NCI-H2029 (cell line): ENCODE measurements around the gene DMD.

ENCODE experiments used
- DNase-seq: peaks from one replicate; lab custom pipeline; 2025; lab: John Stamatoyannopoulos, UW

DMD gene

DNA sequence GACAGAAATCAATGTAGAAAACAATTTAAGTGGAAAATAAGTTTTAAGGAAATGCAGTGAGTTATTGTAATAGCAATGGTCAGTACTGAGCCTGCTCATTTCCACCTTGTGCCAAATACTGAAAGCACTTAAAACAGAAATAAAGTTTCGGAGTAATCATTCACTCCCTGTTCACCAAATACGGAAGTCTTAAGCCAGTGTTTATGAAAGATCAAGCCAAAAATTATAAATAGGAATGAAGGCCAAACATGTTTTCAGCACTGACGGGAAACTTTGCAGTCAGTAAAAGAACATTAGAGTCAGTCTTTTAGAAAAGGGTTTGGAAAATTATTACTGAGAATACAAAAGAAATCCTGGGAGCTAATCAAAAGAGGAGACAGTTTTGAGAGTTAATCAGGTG, 178.6 kb downstream of the DMD start:
- DNase-seq = no peak

DNA sequence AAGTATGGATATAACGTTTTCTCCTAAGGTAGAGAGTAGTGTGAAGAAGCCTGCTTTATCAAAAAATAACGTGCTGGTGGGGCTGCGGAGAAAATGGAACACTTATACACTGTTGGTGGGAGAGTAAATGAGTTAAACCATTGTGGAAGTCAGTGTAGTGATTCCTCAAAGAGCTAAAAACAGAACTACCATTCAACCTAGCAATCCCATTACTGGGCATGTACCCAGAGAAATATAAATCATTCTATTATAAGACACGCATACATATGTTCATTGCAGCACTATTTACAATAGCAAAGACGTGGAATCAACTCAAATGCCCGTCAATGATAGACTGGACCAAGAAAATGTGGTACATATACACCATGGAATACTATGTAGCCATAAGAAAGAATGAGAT, 196.4 kb downstream of the DMD start:
- no peak for DNase-seq

DNA sequence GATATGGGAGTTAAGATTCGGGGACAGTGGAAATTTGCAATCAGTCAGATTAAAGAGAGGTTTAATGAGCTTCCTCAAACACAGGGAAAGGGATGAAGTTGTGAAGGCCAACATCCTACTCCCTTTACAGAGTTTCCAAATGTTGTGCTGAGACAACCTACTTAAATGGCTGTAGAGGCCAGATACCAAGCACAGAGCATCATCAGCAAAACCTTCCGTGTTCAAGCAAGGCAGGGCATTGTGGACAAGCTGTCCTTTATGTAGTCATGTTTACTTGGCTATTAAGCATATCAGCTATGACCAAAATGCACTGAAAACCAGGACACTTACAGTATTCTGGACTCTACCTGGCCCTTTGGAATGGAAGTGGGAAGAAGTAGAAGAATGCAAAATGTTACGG, 197.3 kb downstream of the DMD start:
- no peak for DNase-seq

DNA sequence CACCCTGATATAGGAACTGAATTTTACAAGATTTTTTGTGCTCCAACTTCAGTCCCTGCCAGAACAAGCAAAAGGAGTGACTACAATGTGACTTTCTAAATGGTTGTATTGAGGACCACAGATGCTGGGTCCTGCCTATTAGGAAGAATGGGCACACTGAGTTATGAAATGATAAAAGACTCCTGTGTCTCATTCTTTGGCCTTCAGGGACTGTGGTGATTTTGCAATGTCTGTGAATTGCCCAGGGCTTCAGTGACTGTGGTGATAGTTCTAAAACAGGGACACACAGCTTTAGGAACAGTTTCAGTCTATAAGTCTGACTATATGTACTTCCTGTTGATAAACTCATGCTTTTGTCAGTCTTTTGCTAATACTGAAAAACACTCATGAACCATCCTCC, 210.2 kb downstream of the DMD start:
- no peak for DNase-seq

DNA sequence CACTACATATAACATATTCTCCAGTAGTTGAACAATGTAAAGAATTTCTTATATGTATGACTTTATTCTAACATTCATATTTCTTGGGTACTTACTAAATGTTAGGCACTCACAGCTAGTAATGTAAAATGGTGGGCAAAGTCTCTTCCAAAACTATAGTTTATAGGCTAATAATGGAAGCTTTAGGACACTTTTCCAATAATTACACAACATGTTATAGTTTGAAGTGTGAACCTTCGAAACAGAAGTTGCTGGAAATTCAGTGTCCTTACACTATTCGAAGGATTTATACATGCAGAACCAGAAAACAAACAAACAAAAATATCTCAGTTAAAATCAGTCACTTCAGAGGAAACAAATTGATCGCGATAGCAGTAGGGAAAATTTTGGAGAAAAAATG, 212.6 kb downstream of the DMD start:
- no peak for DNase-seq

DNA sequence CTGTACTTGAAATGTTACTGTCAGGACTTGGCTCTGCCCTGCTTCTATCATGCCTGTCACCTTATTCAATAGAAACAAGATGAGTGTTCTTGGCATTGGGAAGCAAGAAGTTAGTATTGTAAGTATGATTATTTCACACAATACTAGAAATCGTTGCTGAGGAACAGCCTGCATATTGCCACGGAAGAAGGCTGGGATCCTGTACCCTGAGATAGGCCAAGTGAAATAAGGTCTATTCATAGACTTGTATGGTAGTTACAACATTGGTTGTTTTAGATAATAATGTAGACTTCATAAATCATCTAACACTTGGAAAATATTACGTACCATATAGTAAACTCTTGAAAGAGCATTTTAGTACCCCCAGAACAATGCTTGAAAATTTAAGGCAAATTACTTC, 215.9 kb downstream of the DMD start:
- no peak for DNase-seq

DNA sequence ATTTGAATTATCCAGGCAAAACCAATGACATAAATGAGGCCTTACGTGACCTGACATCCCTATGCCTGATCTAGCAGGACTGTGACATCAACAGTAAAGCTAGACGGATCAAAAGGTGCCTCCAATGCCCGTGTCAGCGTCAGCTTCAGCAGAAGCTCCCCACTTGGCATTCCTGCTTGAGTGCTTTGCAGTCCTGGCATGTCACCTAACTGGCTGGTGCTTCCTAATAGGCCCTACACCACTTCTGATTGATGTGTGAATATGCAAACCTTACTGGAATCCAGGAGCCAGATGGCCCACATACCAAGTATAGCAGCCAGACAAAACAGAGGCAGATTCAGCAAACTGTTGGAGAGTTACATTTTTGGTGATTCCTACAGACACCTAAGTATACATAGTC, 224.2 kb downstream of the DMD start:
- no peak for DNase-seq

DNA sequence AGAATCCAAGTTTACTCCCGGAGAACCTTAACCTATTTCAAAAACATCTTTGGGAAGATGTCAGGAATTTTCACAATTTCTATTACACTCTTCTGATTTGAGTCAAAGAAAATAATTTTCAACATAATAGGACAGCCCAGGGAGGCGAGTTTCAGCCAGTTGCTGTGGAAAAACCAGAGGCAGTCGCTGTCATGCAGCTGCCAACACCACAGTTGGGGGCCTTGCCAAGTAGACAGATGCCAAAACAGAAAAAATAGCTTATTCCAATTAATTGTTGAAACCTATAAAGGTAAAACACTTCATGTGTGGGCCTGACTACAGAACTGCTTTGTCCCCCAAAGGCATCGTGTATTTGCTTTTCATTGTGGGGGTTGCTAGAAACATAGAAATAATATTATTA, 225.8 kb downstream of the DMD start:
- no peak for DNase-seq

DNA sequence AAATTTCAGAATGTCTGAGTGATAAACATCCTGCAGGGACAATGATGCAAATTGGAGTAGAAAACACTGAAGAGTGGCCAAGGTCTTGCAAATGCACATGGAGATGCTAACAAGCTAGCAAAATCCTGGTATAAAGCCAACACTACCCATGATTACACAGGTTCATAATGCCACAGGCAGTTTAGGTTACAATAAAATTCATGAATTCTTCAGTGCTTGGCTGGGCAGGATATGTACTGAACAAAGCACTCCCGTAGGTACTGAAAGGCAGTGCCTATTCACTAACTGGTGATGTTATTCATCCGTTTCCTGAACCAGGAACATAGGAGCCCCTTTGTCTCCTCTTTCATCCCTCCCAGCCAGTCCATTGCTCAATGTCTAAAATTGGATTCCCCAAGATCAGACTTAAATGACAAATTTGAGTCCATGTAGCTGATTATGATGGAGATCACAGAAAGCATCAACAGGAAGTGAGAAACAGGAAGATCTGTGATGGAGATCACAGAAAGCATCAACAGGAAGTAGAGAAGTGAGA, 244.5 kb downstream of the DMD start:
- DNase-seq = no peak

DNA sequence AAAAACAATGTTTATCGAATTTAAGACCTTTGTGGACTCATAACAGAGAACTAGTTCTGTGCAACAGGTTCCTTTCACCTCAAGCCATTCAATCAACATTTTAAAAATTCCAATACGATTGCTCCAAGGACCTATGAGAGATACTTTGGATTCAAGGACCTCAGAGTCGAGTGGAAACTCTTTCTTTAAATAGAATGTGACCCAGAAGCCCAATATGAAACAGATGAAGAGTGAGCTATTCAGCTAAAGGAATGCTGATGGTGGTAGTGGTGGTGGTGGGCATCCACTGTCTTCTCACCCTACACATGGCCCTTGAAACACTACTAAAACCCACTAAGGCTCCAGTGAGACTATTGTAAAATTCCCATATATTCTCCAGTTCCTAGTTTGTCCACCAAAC, 257.2 kb downstream of the DMD start:
- no peak for DNase-seq

DNA sequence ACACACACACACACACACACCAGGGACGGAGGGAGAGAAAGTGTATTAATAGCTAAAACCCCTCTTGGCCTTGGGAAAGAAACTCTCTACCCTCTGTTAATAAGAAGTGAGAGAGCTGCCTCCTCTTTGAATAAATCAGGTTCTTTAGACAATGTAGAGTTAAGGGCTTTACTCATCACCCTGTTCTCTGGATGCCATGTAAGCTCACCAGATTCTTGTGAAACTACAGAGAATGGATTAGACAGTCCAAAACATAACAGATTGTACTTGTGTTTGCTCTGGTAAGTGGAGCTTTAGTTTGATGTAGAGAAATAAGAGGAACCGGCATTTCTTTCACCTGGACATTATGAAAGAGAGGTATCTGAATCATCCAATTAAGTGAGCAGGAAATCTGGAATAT, 263.2 kb downstream of the DMD start:
- no peak for DNase-seq

DNA sequence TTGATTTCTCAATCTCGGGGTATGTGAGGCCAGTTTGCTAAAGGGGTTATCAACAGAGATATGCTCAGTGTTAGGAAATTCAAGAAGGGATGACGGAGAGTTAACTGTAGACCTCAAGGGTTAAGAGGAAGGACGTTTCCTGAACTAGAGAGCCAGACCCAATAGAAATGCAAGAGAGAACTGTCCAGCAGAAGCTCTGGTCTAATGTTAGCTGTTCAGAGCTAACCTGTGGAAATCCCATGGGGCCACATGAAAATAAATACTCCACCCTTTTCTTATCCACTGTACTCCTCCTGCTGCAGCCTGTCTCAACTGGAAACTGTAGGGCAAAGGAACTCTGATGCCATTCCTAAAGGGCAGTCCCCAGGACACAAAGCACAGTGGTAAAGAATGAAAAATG, 274.3 kb downstream of the DMD start:
- DNase-seq = no peak

DNA sequence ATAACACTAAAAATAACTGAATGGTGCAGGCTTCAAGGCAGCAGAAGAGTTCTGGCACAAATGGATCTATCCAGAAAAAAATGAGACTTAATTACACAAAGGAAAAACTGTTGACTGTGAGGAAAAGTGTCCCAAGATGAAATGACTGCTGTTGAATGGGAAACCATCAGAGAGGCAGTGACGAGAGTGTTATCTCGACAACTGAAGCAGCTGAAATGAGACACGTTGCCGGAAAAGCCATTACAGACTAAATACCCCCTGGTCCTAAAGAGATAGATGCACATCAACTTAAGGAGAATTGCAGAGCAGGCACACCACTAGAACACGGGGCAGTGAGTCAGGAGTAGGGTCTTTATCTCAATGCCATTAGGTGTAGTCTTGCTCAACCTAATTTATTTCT, 277.8 kb downstream of the DMD start:
- DNase-seq = no peak

DNA sequence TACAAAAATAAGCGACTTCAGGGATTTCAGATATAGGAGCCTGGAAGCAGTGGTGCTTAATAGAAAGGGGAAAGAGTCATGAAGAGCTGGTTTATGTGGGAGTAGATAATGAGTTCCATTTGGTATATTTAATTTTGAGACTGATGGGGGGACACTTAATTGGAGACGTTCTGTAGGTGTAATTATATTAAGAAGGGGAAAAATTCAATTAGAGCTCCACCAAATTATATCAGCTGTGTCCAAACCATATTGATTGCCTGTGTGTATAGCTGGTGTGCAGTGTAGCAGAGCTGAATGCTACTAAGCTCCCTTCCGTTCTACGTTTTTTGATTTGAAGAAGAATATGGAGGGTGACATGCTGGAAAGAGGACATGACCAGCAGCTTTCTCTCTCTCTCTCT, 282.3 kb downstream of the DMD start:
- no peak for DNase-seq

DNA sequence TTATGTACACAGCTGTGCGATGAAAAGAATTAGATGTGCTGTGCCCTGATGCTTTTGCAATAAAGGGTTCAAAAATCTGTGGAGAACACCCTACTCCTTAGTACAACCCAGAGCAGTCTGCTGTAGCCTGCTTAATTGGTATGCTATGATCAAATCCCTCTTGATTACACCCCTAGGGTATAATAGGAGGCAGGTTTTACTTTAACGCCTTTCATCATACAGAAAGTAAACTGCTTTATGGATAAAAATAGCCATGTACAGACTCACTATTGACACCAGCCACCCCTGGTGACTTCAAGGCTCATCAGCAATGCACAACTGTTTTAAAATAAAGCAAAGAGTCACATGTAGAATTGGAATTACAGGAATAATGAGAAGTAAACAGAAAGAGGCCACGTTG, 315.3 kb downstream of the DMD start:
- DNase-seq = no peak

DNA sequence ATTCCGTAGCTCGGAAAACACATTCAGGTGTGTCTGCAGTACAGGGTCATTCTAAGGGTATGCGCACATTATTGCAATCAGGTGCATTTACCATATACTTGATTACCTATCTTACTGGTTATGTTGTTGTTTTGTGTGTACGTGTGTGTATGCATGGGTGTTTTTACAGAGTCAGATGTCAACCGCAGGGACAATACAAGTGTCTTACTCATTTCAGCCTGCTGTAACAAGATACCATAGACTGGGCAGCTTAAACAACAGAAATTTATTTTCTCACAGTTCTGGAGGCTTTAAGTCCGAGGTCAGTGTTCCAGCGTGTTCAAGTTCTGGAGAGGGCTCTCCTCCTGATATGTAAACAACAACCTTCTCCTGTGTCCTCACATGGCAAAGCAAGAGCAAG, 316.7 kb downstream of the DMD start:
- no peak for DNase-seq

DNA sequence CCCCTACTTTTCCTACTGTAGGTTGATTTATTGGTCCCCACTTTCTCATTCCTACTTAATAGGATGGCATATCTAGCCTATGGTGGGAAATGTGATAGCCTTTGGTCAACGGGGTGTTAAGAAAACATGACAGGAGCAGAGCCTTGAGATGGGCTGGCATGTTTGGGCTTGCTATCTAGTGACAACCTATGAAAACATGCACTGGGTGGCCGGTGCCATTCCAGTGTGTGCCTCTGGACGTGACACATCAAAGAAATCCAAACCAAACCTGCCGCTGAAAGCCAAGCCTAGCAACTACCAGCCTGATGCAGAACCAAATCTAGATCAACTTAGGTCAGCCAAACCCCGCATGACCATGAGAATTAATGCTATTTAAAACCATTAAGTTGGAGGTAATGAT, 317.6 kb downstream of the DMD start:
- DNase-seq = no peak

DNA sequence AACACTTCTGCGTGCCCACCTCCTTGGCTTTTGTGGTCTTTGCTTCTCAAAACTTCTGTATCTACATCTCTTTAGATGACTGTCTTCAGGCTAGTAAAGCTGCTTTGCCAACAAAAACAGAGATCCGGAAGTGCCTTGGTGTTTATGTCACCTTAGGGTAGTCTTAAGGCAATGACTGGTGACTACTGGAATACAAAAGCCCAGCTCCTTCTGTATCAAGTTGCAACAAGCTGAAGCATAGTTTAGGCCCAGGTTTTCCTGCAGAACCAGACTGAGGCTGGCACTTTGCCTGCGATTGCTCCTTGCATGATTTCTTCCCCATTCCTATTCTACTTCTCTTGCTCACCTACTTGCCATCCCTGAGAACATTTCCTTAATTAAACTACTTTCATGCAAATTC, 333.8 kb downstream of the DMD start:
- DNase-seq = no peak

DNA sequence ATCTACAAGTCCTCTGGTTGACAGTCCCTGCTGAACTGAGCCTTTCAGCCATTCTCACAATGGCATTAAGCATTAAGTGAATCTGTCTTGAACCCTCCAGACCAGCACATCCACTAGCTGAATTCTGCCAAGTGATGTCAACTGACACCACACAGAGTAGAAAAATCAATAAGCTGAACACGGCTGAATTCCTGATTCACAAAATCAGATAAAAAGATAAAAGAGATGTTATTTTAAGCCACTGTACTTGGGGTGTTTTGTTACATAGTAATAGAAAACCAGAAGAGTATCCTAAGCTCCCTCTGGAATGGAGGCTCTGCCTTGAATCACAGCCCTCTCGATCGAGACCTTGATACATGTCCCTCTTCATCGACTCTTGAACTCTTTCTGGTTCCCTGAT, 336.5 kb downstream of the DMD start:
- DNase-seq = no peak

DNA sequence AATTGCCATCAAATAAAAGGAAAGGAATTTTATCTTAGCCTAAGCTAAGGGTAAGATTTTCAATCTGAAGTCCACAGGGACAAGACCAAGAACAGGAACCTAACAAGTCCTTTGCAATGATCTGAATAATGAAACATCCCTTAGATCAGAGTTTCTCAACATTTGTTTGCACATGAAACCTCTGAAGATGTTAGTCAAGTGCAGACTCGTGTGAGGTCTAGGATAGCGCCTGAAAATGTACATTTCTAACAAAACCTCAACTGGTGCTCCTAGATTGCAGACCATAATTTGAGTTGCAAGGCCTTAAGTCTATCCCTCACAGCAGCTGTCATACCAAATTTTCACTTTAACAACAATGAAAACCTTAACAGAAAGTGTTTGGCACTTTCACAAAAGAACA, 337.6 kb downstream of the DMD start:
- no peak for DNase-seq

DNA sequence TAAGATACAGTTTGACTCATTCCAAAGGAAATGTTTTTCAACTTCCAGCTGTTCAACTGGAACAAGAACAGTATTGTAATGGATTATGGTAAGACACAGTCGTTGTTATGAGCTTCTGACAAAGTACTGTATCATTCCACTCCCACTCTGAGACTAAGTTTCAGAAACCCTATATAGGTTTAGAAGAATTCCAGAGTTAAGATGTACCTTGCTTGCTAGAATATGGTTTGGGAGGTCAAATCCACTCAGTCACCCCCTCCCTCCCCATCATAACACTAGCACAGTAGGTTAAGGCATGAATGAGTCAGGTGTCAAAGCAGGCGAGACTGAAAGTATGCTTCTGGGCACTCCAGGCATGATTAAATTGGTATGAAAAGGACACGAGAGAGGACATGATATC, 339.7 kb downstream of the DMD start:
- DNase-seq = no peak

DNA sequence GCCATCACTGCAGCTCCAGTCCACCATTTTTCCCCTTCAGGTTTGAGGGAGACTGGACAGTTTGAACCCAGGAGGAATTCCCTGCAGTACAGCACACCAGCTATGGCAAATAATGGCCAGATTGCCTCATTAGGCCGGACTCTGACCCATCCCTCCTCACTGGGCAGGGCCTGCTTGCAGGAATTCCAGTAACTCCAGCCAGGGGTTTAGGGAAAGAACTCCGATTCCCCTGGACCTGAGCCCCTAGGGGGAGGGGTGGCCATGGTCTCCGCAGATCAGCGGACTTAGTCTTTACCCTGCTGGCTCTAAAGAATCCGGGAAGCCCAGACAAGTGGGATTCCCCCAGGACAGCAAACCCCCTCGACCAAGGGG, 342.8 kb downstream of the DMD start:
- DNase-seq = no peak

DNA sequence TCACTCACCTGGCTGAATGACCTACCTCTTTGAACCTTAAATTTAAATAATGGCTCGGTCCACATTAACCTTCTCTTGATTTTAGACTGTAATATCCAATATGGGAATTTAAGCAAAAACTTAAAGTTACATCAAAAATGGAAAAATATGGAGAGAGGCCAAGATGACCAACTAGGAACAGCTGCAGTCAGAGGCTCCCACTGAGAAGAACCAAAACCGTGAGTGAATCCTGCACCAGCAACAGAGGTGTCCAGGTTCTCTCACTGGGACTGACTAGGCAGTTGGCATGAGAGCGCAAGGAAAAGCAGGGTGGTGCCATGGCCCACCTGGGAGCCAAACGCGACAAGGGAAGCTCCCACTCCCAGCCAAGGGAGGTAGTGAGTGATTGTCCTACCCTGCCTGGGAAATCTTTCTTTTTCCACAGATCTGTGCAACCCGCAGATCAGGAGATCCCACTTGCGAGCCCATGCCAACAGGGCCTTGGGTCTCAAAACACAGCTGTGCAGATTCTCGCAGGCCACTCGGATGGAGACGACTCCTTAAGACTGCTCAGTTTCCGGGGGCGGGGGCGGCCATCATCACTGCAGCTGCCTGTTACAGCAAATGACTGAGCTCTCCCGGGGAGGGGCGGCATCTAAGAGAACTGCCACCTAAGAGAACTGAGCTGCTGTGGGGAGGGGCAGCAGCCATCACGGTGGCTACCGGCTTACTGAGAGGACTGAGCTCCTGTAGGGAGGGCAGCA, 343.4 kb downstream of the DMD start:
- no peak for DNase-seq

DNA sequence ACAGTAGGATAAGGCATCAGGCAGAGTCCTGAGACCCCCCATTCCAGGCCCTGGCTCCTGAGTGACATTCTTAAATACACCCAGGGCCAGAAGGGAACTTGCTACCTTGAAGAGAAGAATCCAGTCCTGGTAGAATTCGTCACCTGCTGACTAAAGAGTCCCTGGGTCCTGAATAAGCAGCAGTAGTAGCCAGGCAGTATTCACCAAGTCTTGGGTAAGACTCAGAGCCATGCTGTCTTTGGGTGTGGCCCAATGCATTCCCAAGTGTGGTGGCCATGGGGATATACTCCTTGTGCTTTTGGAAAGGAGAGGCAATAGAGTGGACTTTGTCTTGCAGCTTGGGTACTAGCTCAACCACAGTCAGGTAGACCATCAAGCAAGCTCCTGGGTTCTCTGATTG, 359.1 kb downstream of the DMD start:
- DNase-seq = no peak

DNA sequence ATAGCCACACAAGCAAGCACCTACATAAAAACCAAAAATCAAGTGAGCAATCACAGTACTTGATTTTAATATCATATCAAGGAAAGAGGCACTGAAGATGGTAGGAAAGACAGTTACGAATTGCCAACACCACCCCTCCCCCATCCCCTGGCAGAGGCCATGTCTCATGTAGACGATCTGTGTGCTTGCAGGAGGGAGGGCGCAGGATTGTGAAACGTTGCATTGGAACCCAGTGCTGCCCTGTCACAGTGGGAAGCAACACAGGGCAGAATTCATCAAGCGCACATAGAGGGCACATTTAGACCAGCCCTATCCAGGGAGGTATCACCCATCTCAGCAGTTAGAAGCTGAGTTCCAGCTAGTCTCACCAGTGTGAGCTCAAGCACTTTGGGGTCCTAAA, 359.8 kb downstream of the DMD start:
- DNase-seq = no peak
